ENCODE results near the gene LMBRD2. TPM values are rescaled to one million over a fixed set of nuclear protein-coding genes. Genes with fewer than 3 reads are reported as not detected.

LMBRD2 gene
- total and polyA plus RNA-seq, 9 of the 15 experiments (the other 6 are each of a cell fraction or from before 2014, with no cell fraction given), result 2.1 to 24.2 (median 10.6) TPM

GRCh38 chr5:36055984-36056383 lies 95.7 kb downstream of the LMBRD2 start:
- in situ Hi-C loops (cut with MboI), result no loop called here
- Histone ChIP-seq H3K9me1 (ENCODE audit: control insufficient read depth, insufficient read depth, low read length) (no peaks in the 10 kb centered on the region), H2AFZ (ENCODE audit: low read depth, low read length) (no peak overlapping the region), H3K27ac (ENCODE audit: extremely low read depth, low read depth, low read length) (no peak overlapping the region), H3K27me3 (ENCODE audit: control insufficient read depth in 2 of 2, insufficient read depth in 2 of 2, low read length in 2 of 2) (peaks cover 0 to 5% of the 10 kb centered on the region in 2 experiments; a peak in 3 of 5 replicates), H3K9ac (ENCODE audit: insufficient read depth in 1 of 2, low read depth in 2 of 2, low read length in 2 of 2) (no peak overlapping the region), H3K9me3 (replicated peaks; ENCODE audit: control insufficient read depth, insufficient read depth, low read depth, low read length) (no peaks in the 10 kb centered on the region), H3K4me1 (replicated peaks in 1 of 2; ENCODE audit: control insufficient read depth in 2 of 2, insufficient read depth in 2 of 2, low read length in 2 of 2) (no peaks in the 10 kb centered on the region), H3K36me3 (ENCODE audit: control insufficient read depth, insufficient read depth, low read length) (no peaks in the 10 kb centered on the region), H3K4me2 (ENCODE audit: insufficient read depth, low read length) (no peak overlapping the region), H4K20me1 (replicated peaks; ENCODE audit: control insufficient read depth, insufficient read depth, low read length) (no peaks in the 10 kb centered on the region), H3K79me2 (ENCODE audit: control insufficient read depth, insufficient read depth, low read length) (no peaks in the 10 kb centered on the region), H3K4me3 (no peak overlapping the region)
- WGBS (ENCODE audit: insufficient coverage, low coverage, missing lambda C conversion rate), result 4% methylated on average over 5 of the region's 5 CpGs
- DNase-seq (ENCODE audit: extremely low read depth in 1 of 4, low spot score in 3 of 4) (no peak), ATAC-seq (no peak), FAIRE-seq (no peak)
- TF ChIP-seq ETS1 (conservative IDR thresholded peaks at IDR 0.05; ENCODE audit: control insufficient read depth, low read depth, low read length) (no peak), STAT5B (CRISPR knock-in tag; IDR thresholded peaks at IDR 0.05) (no peak), HNRNPL (IDR thresholded peaks at IDR 0.05; ENCODE audit: low read depth, low read length) (no peak), CBX8 (IDR thresholded peaks at IDR 0.05; ENCODE audit: borderline replicate concordance, extremely low read depth, low read depth, low read length, poor library complexity, severe bottlenecking) (no peak), GATAD2A (IDR thresholded peaks at IDR 0.05) (no peak), BDP1 (IDR thresholded peaks at IDR 0.05; ENCODE audit: insufficient read depth, insufficient read length) (no peak), ZNF395 (CRISPR knock-in tag; IDR thresholded peaks at IDR 0.05) (no peak), BRF1 (IDR thresholded peaks at IDR 0.05; ENCODE audit: borderline replicate concordance, extremely low read depth, insufficient read length) (no peak), HMGN3 (IDR thresholded peaks at IDR 0.05; ENCODE audit: borderline replicate concordance, extremely low read depth, insufficient read length, low read depth, low read length) (no peak), ARHGAP35 (IDR thresholded peaks at IDR 0.05; ENCODE audit: partially characterized antibody) (no peak), MTA3 (IDR thresholded peaks at IDR 0.05; ENCODE audit: borderline replicate concordance) (no peak)
- ChIA-PET CTCF (ENCODE audit: low intra/inter-chr PET ratio) (no interaction called here), POLR2A (interaction anchor here (0.7 kb wide), 1 partner anchor 24 kb away, joined by 3 read pairs; no protein-coding TSS in a partner anchor)
- intact Hi-C loops (cut with micrococcal nuclease), result no loop called here
- BruUV-seq (replicated peaks), result no TSS peak
